SK-N-SH treated with all-trans-retinoic acid at 6 μM for 48 hours (cell line): Measurements from ENCODE around the gene MEIS2.

Experiments used
- ARNTL ChIP-seq: fragments of 450-650 bp; formaldehyde crosslinking; IDR thresholded peaks from 2 replicates; pipeline ENCODE4 v1.5.0; 2020; ENCODE audit warnings: low read depth, mild to moderate bottlenecking, moderate library complexity, borderline replicate concordance
- BACH2 ChIP-seq: fragments of 250-450 bp; sonication (Bioruptor Pico); IDR thresholded peaks from 2 replicates; pipeline ENCODE4 v1.9.0; 2021; ENCODE audit warnings: mild to moderate bottlenecking, borderline replicate concordance
- ISL1 ChIP-seq: fragments of 250-450 bp; sonication (Bioruptor Pico); IDR thresholded peaks from 2 replicates; pipeline ENCODE4 v2.1.2; 2022; ENCODE audit warnings: mild to moderate bottlenecking, moderate library complexity
- OSR1 ChIP-seq: fragments of 250-450 bp; sonication (Bioruptor Pico); IDR thresholded peaks from 2 replicates; pipeline ENCODE4 v1.8.0; 2022; ENCODE audit warnings: moderate library complexity, mild to moderate bottlenecking, inconsistent platforms
- PPARA ChIP-seq: fragments of 250-450 bp; sonication (Bioruptor Pico); IDR thresholded peaks from 2 replicates; pipeline ENCODE4 v1.5.0; 2020; ENCODE audit warnings: mild to moderate bottlenecking, borderline replicate concordance
- SNAI2 ChIP-seq: fragments of 250-450 bp; sonication (Bioruptor Pico); IDR thresholded peaks from 2 replicates; pipeline ENCODE4 v1.5.0; 2020; ENCODE audit warnings: mild to moderate bottlenecking, moderate library complexity
- TF ChIP-seq, protein P1 (sequence below): fragments of 250-450 bp; sonication (Bioruptor Pico); IDR thresholded peaks from 2 replicates; pipeline ENCODE4 v1.8.0; 2020; ENCODE audit warnings: mild to moderate bottlenecking, moderate library complexity, borderline replicate concordance
- TF ChIP-seq, protein P2 (sequence below): fragments of 250-450 bp; sonication (Bioruptor Pico); IDR thresholded peaks from 2 replicates; pipeline ENCODE4 v1.5.0; 2020; ENCODE audit warnings: mild to moderate bottlenecking, moderate library complexity

DNA sequence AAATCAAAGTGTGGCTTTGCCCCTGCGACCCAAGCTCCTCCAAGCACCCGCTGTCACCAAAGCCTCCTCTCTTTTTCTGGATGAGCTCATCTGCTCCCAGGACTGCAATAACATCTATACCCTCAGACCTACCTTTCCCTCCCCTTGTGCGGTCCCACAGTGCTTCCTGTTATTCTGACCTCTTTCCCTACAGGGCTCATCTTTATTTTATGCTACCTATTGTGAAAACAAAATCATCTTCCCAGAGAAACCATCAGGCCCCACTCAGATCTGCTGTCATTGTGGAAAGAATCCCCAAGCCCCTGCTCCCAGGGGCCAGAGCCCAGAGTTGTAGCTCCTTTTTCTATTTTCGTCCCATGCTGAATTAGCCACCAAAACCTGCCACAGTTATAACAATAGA lies 162.2 kb downstream of the MEIS2 start:
- TF ChIP-seq ISL1 (no peak), PPARA (CRISPR knock-in tag) (no peak), BACH2 (CRISPR knock-in tag) (no peak), ARNTL (no peak), OSR1 (no peak), SNAI2 (CRISPR knock-in tag) (no peak)
- TF ChIP-seq, protein P1, sequence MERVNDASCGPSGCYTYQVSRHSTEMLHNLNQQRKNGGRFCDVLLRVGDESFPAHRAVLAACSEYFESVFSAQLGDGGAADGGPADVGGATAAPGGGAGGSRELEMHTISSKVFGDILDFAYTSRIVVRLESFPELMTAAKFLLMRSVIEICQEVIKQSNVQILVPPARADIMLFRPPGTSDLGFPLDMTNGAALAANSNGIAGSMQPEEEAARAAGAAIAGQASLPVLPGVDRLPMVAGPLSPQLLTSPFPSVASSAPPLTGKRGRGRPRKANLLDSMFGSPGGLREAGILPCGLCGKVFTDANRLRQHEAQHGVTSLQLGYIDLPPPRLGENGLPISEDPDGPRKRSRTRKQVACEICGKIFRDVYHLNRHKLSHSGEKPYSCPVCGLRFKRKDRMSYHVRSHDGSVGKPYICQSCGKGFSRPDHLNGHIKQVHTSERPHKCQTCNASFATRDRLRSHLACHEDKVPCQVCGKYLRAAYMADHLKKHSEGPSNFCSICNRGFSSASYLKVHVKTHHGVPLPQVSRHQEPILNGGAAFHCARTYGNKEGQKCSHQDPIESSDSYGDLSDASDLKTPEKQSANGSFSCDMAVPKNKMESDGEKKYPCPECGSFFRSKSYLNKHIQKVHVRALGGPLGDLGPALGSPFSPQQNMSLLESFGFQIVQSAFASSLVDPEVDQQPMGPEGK: no peak
- TF ChIP-seq, protein P2, sequence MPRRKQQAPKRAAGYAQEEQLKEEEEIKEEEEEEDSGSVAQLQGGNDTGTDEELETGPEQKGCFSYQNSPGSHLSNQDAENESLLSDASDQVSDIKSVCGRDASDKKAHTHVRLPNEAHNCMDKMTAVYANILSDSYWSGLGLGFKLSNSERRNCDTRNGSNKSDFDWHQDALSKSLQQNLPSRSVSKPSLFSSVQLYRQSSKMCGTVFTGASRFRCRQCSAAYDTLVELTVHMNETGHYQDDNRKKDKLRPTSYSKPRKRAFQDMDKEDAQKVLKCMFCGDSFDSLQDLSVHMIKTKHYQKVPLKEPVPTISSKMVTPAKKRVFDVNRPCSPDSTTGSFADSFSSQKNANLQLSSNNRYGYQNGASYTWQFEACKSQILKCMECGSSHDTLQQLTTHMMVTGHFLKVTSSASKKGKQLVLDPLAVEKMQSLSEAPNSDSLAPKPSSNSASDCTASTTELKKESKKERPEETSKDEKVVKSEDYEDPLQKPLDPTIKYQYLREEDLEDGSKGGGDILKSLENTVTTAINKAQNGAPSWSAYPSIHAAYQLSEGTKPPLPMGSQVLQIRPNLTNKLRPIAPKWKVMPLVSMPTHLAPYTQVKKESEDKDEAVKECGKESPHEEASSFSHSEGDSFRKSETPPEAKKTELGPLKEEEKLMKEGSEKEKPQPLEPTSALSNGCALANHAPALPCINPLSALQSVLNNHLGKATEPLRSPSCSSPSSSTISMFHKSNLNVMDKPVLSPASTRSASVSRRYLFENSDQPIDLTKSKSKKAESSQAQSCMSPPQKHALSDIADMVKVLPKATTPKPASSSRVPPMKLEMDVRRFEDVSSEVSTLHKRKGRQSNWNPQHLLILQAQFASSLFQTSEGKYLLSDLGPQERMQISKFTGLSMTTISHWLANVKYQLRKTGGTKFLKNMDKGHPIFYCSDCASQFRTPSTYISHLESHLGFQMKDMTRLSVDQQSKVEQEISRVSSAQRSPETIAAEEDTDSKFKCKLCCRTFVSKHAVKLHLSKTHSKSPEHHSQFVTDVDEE: no peak
